CD14-positive monocyte (primary cell): Measurements from ENCODE around the gene DENND1B. TPM values are rescaled to one million over a fixed set of nuclear protein-coding genes. Genes with fewer than 3 reads are reported as not detected.

Experiments
- DNase-seq, 3 donors: peaks; one replicate each; pipeline ENCODE4 v3.0.0-alpha.2; 2011 to 2022
- H2AFZ ChIP-seq: 2 replicates; pipeline ENCODE4 v1.6.0; 2012; ENCODE audit warnings: mild to moderate bottlenecking, low read depth, low read length, inconsistent platforms; ENCODE audit not compliant: insufficient read depth, poor library complexity, severe bottlenecking
- H3K27ac ChIP-seq, 2 donors: 1 replicate in 1 of 2; 2 replicates in 1 of 2; pipeline ENCODE4 v1.5.1; 2012 to 2013; ENCODE audit warnings: low read length in 2 of 2, control low read depth in 1 of 2, inconsistent platforms in 1 of 2, low read depth in 1 of 2, mild to moderate bottlenecking in 1 of 2
- H3K27me3 ChIP-seq, 2 donors: one replicate each; pipeline versions ENCODE4 v1.6.0 to v1.6.1; 2011 to 2013; ENCODE audit warnings: low read length in 2 of 2; ENCODE audit not compliant: control insufficient read depth in 2 of 2, insufficient read depth in 2 of 2
- H3K36me3 ChIP-seq, 2 donors: replicated peaks in 1 of 2; 1 replicate in 1 of 2; 2 replicates in 1 of 2; pipeline versions ENCODE4 v1.5.1 to v1.6.1; 2012 to 2013; ENCODE audit warnings: low read length in 2 of 2, control low read depth in 1 of 2, inconsistent platforms in 1 of 2, mild to moderate bottlenecking in 1 of 2; ENCODE audit not compliant: insufficient read depth in 2 of 2, control insufficient read depth in 1 of 2
- H3K4me1 ChIP-seq, 2 donors: 1 replicate in 1 of 2; 2 replicates in 1 of 2; pipeline versions ENCODE4 v1.5.1 to v1.6.1; 2012 to 2013; ENCODE audit warnings: low read length in 2 of 2, control low read depth in 1 of 2, inconsistent platforms in 1 of 2, mild to moderate bottlenecking in 1 of 2, moderate library complexity in 1 of 2; ENCODE audit not compliant: insufficient read depth in 2 of 2, control insufficient read depth in 1 of 2
- H3K4me2 ChIP-seq: replicated peaks from 2 replicates; pipeline ENCODE3; 2012; ENCODE audit warnings: low read length, moderate library complexity, mild to moderate bottlenecking; ENCODE audit not compliant: poor library complexity, severe bottlenecking; ENCODE audit errors: extremely low read depth
- H3K4me3 ChIP-seq, 3 experiments: fragments of 200-600 bp in 1 of 3; sonication (generic) in 1 of 3; replicated peaks in 1 of 3; 1 replicate in 2 of 3; 2 replicates in 1 of 3; pipeline ENCODE4 v1.5.1; 2011 to 2013; ENCODE audit warnings: low read length in 3 of 3, mild to moderate bottlenecking in 3 of 3, control low read depth in 2 of 3, low read depth in 2 of 3, inconsistent platforms in 1 of 3, moderate library complexity in 1 of 3
- H3K79me2 ChIP-seq: 2 replicates; pipeline ENCODE4 v1.6.0; 2012; ENCODE audit warnings: mild to moderate bottlenecking, control low read depth, inconsistent platforms, low read length, moderate library complexity; ENCODE audit not compliant: insufficient read depth
- H3K9ac ChIP-seq: 2 replicates; pipeline ENCODE4 v1.6.0; 2017; ENCODE audit warnings: low read length, mild to moderate bottlenecking; ENCODE audit not compliant: insufficient read depth, poor library complexity, severe bottlenecking
- H3K9me3 ChIP-seq, 2 donors: replicated peaks in 1 of 2; 1 replicate in 1 of 2; 2 replicates in 1 of 2; pipeline versions ENCODE4 v1.5.1 to v1.6.1; 2012 to 2013; ENCODE audit warnings: low read length in 2 of 2, control low read depth in 1 of 2; ENCODE audit not compliant: control insufficient read depth in 1 of 2, insufficient read depth in 1 of 2
- H4K20me1 ChIP-seq: 2 replicates; pipeline ENCODE4 v1.6.0; 2012; ENCODE audit warnings: mild to moderate bottlenecking, low read length, control low read depth, moderate library complexity; ENCODE audit not compliant: insufficient read depth
- H3K27ac Mint-ChIP-seq, 7 donors: one replicate each; pipeline ENCODE4 v1.8.0; 2020; ENCODE audit warnings: mild to moderate bottlenecking in 7 of 7, mixed read lengths in 7 of 7, moderate library complexity in 6 of 7, inconsistent platforms in 2 of 7
- H3K27me3 Mint-ChIP-seq, 3 donors: one replicate each; pipeline ENCODE4 v1.8.0; 2021 to 2022; ENCODE audit warnings: low read depth in 3 of 3, mild to moderate bottlenecking in 3 of 3, mixed read lengths in 3 of 3, moderate library complexity in 3 of 3, inconsistent platforms in 1 of 3
- H3K36me3 Mint-ChIP-seq, 2 donors: one replicate each; pipeline ENCODE4 v1.8.0; 2020; ENCODE audit warnings: mixed read lengths in 2 of 2, inconsistent platforms in 1 of 2, mild to moderate bottlenecking in 1 of 2
- H3K4me1 Mint-ChIP-seq: one replicate; pipeline ENCODE4 v1.8.0; 2020; ENCODE audit warnings: mild to moderate bottlenecking, mixed read lengths
- H3K4me3 Mint-ChIP-seq, 2 donors: one replicate each; pipeline ENCODE4 v1.8.0; 2020; ENCODE audit warnings: mild to moderate bottlenecking in 2 of 2, mixed read lengths in 2 of 2, moderate library complexity in 1 of 2
- H3K9me3 Mint-ChIP-seq, 7 donors: one replicate each; pipeline ENCODE4 v1.8.0; 2020 to 2022; ENCODE audit warnings: mixed read lengths in 7 of 7, mild to moderate bottlenecking in 6 of 7, moderate library complexity in 6 of 7, inconsistent platforms in 2 of 7
- whole genome bisulfite sequencing: methylation state at CpG from one replicate; pipeline ENCODE4 v1.1.5; 2013; ENCODE audit warnings: missing lambda C conversion rate; ENCODE audit not compliant: insufficient coverage; 5-methylcytosine and 5-hydroxymethylcytosine counted together
- intact Hi-C, 2 donors: fragments of 100-400 bp; cut with micrococcal nuclease; formaldehyde crosslinking; loops; one replicate each; pipeline versions ENCODE4 v1.15.0 to v1.15.1; 2023
- polyA plus RNA-seq, 3 donors: library from polyadenylated mRNA; depleted of rRNA in 1 of 3; unstranded in 2 of 3; stranded (reverse) in 1 of 3; fragments of 300-500 nt in 2 of 3; fragments of >200 nt in 1 of 3; fragmentation: Illumina TruSeq in 2 of 3; gene quantifications; 1 replicate in 2 of 3; 2 replicates in 1 of 3; pipeline ENCODE4 v1.2.3, GENCODE V29; 2012 to 2021
- TF ChIP-seq, protein P1 (sequence below): fragments of 200-600 bp; IDR thresholded peaks from one replicate; pipeline ENCODE4 v1.8.0; 2022; ENCODE audit warnings: antibody characterized with exemption, mild to moderate bottlenecking

Gene DENND1B
- polyA plus RNA-seq, 3 donors: 3.0 to 8.2 (median 5.7) TPM

DNA sequence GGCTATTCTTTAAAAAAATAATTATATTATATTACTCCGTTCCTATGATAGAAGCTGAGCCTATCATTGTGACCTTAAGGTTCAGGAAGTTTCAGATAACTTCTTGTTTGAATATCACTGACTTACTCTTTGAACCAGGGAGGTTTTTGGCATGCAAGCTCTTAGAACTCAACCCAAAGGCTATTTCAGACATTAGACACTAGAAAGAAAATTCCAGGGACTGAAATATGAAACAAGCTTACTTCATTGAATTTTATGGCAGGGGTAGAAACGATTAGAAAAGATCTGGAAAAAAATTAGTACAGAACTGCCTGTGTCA is 159.6 kb downstream of the DENND1B start:
- no peaks in the 10 kb centered on the region for H3K27me3 ChIP-seq
- no peaks in the 10 kb centered on the region for H3K4me1 Mint-ChIP-seq
- H3K9me3 ChIP-seq: no peaks in the 10 kb centered on the region
- H3K27ac ChIP-seq: no peak overlapping the region
- peaks cover 7 to 10% of the 10 kb centered on the region in 2 donors for H3K36me3 Mint-ChIP-seq
- no peak overlapping the region for H2AFZ ChIP-seq
- TF ChIP-seq, protein P1, sequence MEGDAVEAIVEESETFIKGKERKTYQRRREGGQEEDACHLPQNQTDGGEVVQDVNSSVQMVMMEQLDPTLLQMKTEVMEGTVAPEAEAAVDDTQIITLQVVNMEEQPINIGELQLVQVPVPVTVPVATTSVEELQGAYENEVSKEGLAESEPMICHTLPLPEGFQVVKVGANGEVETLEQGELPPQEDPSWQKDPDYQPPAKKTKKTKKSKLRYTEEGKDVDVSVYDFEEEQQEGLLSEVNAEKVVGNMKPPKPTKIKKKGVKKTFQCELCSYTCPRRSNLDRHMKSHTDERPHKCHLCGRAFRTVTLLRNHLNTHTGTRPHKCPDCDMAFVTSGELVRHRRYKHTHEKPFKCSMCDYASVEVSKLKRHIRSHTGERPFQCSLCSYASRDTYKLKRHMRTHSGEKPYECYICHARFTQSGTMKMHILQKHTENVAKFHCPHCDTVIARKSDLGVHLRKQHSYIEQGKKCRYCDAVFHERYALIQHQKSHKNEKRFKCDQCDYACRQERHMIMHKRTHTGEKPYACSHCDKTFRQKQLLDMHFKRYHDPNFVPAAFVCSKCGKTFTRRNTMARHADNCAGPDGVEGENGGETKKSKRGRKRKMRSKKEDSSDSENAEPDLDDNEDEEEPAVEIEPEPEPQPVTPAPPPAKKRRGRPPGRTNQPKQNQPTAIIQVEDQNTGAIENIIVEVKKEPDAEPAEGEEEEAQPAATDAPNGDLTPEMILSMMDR: no peak
- H3K4me3 ChIP-seq: no peak overlapping the region
- H3K4me1 ChIP-seq: no peaks in the 10 kb centered on the region
- no peak overlapping the region for H3K4me3 Mint-ChIP-seq
- no peak for DNase-seq
- H4K20me1 ChIP-seq: no peaks in the 10 kb centered on the region
- intact Hi-C loops: loop anchor here in 1 of 2 donors (10.0 kb wide), 1 partner anchor 299 kb away; the partner anchor contains the start of gene LHX9
- H3K9ac ChIP-seq: no peak overlapping the region
- no peaks in the 10 kb centered on the region for H3K27me3 Mint-ChIP-seq
- no peaks in the 10 kb centered on the region for H3K9me3 Mint-ChIP-seq
- no peak overlapping the region for H3K27ac Mint-ChIP-seq
- H3K4me2 ChIP-seq: no peak overlapping the region
- no CpG with 5 or more reads among the region's 2 CpGs for WGBS
- no peaks in the 10 kb centered on the region for H3K79me2 ChIP-seq
- peaks cover 10 to 16% of the 10 kb centered on the region in 2 donors for H3K36me3 ChIP-seq

DNA sequence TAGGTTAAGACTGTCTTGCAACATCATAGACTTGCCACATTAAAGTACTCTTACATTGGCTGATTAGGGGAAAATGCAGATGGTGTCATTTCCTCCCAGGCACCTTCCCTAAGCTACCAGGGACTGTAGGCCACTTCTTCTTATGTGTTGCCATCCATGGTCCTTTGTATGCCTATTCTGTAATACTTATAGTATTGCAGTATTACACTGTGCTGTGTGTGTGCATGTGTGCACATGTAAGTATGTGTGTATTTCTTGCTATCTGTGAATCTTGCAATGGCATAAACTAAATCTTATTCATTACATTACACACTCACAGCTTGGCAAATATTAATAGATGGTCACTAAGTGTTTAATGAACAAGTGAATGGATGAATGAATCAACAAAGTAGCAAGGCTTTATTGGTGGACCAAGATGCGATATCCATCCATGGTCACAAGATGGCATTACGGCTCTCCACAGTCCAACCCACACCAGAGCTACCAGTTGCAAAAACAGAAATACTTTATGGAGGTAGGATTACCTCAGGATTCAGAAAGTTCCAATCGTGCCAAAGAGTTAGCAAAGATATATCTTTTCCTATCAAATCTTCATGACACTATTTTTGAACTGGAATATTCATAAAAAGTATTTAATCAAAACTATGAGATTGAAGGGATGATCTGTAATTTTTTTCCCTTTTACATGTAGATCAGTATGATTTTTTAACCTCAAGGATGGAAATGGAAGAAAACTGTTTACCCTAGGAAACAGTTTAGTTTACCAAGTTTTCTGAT is 160.2 kb downstream of the DENND1B start:
- TF ChIP-seq, protein P1: peak; percentile 41
- Histone ChIP-seq H3K4me1 (no peaks in the 10 kb centered on the region), H3K9ac (no peak overlapping the region), H3K4me2 (no peak overlapping the region), H2AFZ (no peak overlapping the region), H3K27me3 (no peaks in the 10 kb centered on the region), H3K36me3 (peaks cover 10 to 16% of the 10 kb centered on the region in 2 donors), H4K20me1 (no peaks in the 10 kb centered on the region), H3K79me2 (no peaks in the 10 kb centered on the region), H3K27ac (no peak overlapping the region), H3K9me3 (no peaks in the 10 kb centered on the region), H3K4me3 (no peak overlapping the region)
- WGBS: no CpG with 5 or more reads among the region's 3 CpGs
- H3K27me3 Mint-ChIP-seq: no peaks in the 10 kb centered on the region
- peaks cover 7 to 9% of the 10 kb centered on the region in 2 donors for H3K36me3 Mint-ChIP-seq
- H3K4me3 Mint-ChIP-seq: no peak overlapping the region
- no peaks in the 10 kb centered on the region for H3K9me3 Mint-ChIP-seq
- H3K27ac Mint-ChIP-seq: no peak overlapping the region
- peak in 2 of 3 donors; percentile 3 to 14 for DNase-seq
- H3K4me1 Mint-ChIP-seq: no peaks in the 10 kb centered on the region
- intact Hi-C loops: loop anchor here in 1 of 2 donors (10.0 kb wide), 1 partner anchor 300 kb away; the partner anchor contains the start of gene LHX9
